Measurements from ENCODE around the gene SAXO2. TPM values are rescaled to one million over a fixed set of nuclear protein-coding genes. Genes with fewer than 3 reads are reported as not detected.
"Not testable (repeated sequence)": the region's sequence is repeated elsewhere in the genome, so short reads cannot be mapped to it uniquely, and the experiment has no call there.

SAXO2 gene
- total RNA-seq, 4 donors from 2014 or later = 0.12 to 9.0 (median 0.50) TPM

GRCh38 chr15:82313446-82313845, 50.8 kb downstream of the SAXO2 start:
- ATAC-seq = no peak
- TF ChIP-seq POLR2A (IDR thresholded peaks at IDR 0.05) = no peak
- TF ChIP-seq POLR2AphosphoS5 (IDR thresholded peaks at IDR 0.05) = no peak
- no peak for TF ChIP-seq CTCF (IDR thresholded peaks at IDR 0.05)
- TF ChIP-seq EP300 (IDR thresholded peaks at IDR 0.05) = no peak
- no CpG with 5 or more reads among the region's 2 CpGs for WGBS, 2 donors (ENCODE audit: low coverage in 1 of 2)
- no peaks in the 10 kb centered on the region for H3K4me1 ChIP-seq
- no peak overlapping the region for H3K4me3 ChIP-seq
- no peaks in the 10 kb centered on the region for H3K36me3 ChIP-seq
- H3K27ac ChIP-seq = no peak overlapping the region
- H3K9me3 ChIP-seq = peaks cover 0 to 8% (median 0%) of the 10 kb centered on the region in 3 donors
- H3K27me3 ChIP-seq = no peaks in the 10 kb centered on the region

- not testable (repeated sequence) for ATAC-seq, H3K27me3 ChIP-seq, H3K9me3 ChIP-seq, H3K4me3 ChIP-seq, H3K4me1 ChIP-seq, H3K36me3 ChIP-seq, H3K27ac ChIP-seq
- WGBS, 2 donors (ENCODE audit: low coverage in 1 of 2) = 92% methylated on average over 8 of the region's 21 CpGs; no CpG with 5 or more reads in 1 of the 2 donors
Measured at GRCh38 chr15:82313951-82314768, 51.5 kb downstream of the SAXO2 start.

- H3K4me3 ChIP-seq = no peak overlapping the region
Measured at GRCh38 chr15:82314769-82315518, 52.3 kb downstream of the SAXO2 start.

GRCh38 chr15:82315519-82316246, 53.1 kb downstream of the SAXO2 start:
- no peak overlapping the region for H3K4me3 ChIP-seq
- ATAC-seq = no peak
- H3K4me1 ChIP-seq = no peaks in the 10 kb centered on the region
- TF ChIP-seq EP300 (IDR thresholded peaks at IDR 0.05) (no peak), POLR2A (IDR thresholded peaks at IDR 0.05) (no peak), POLR2AphosphoS5 (IDR thresholded peaks at IDR 0.05) (no peak), CTCF (IDR thresholded peaks at IDR 0.05) (no peak)
- 74% methylated on average over 8 of the region's 24 CpGs; no CpG with 5 or more reads in 1 of the 2 donors for WGBS, 2 donors (ENCODE audit: low coverage in 1 of 2)
- no peaks in the 10 kb centered on the region for H3K36me3 ChIP-seq
- H3K9me3 ChIP-seq = peaks cover 0 to 1% (median 0%) of the 10 kb centered on the region in 3 donors
- H3K27me3 ChIP-seq = no peaks in the 10 kb centered on the region
- H3K27ac ChIP-seq = no peak overlapping the region

More at GRCh38 chr15:82314769-82315518, 52.3 kb downstream of the SAXO2 start:
- TF ChIP-seq EP300 (IDR thresholded peaks at IDR 0.05) = no peak
- no peak for TF ChIP-seq POLR2AphosphoS5 (IDR thresholded peaks at IDR 0.05)
- TF ChIP-seq CTCF (IDR thresholded peaks at IDR 0.05) = no peak
- TF ChIP-seq POLR2A (IDR thresholded peaks at IDR 0.05) = no peak
- 82% methylated on average over 3 of the region's 9 CpGs; no CpG with 5 or more reads in 1 of the 2 donors for WGBS, 2 donors (ENCODE audit: low coverage in 1 of 2)
- Histone ChIP-seq H3K9me3 (peaks cover 0 to 8% (median 0%) of the 10 kb centered on the region in 3 donors), H3K27ac (no peak overlapping the region), H3K36me3 (no peaks in the 10 kb centered on the region), H3K4me1 (no peaks in the 10 kb centered on the region), H3K27me3 (no peaks in the 10 kb centered on the region)
- ATAC-seq = no peak

- not testable (repeated sequence) for H3K4me3 ChIP-seq, ATAC-seq, H3K27me3 ChIP-seq, H3K9me3 ChIP-seq, H3K36me3 ChIP-seq, H3K4me1 ChIP-seq, H3K27ac ChIP-seq
- WGBS, 2 donors (ENCODE audit: low coverage in 1 of 2) = 100% methylated on average over 1 of the region's 23 CpGs; no CpG with 5 or more reads in 1 of the 2 donors
Measured at GRCh38 chr15:82316247-82317090, 53.9 kb downstream of the SAXO2 start.

Data from gastroesophageal sphincter (tissue), 4 donors.